ENCODE data around the gene KCNIP1.

KCNIP1 gene

GRCh38 chr5:170636206-170636605 lies 132.4 kb downstream of the KCNIP1 start (continued):
- TF ChIP-seq TSHZ1 (tag by site-specific recombination; IDR thresholded peaks at IDR 0.05; ENCODE audit: borderline replicate concordance), result no peak
- no peak for TF ChIP-seq REPIN1 (tag by site-specific recombination; IDR thresholded peaks at IDR 0.05; ENCODE audit: low read depth)
- no peak for TF ChIP-seq ZNF701 (tag by site-specific recombination; IDR thresholded peaks at IDR 0.05)

GRCh38 chr5:170636801-170637477 lies 133.1 kb downstream of the KCNIP1 start:
- peaks cover 6% of the 10 kb centered on the region for H3K4me1 ChIP-seq (ENCODE audit: control insufficient read depth, insufficient read depth, low read length)
- CTCF ChIA-PET, result interaction anchor here (2.6 kb wide), 2 partner anchors 108 to 703 kb away, joined by 5 to 11 read pairs; no protein-coding TSS in a partner anchor
- no peak overlapping the region for H3K27ac ChIP-seq (ENCODE audit: extremely low read depth, low read depth, low read length)
- H3K9me3 ChIP-seq (ENCODE audit: control insufficient read depth, insufficient read depth, low read depth, low read length), result no peaks in the 10 kb centered on the region
- H3K4me3 ChIP-seq (ENCODE audit: low read depth, low read length), result no peak overlapping the region
- POLR2A ChIA-PET, result no interaction called here
- no peaks in the 10 kb centered on the region for H3K36me3 ChIP-seq (ENCODE audit: control insufficient read depth in 2 of 2, insufficient read depth in 1 of 2, low read length in 2 of 2)
- TF ChIP-seq ZFP41 (tag by site-specific recombination; IDR thresholded peaks at IDR 0.05; ENCODE audit: borderline replicate concordance) (no peak), ZNF639 (tag by site-specific recombination; IDR thresholded peaks at IDR 0.05) (no peak), ZNF514 (tag by site-specific recombination; IDR thresholded peaks at IDR 0.05) (no peak), KLF7 (tag by site-specific recombination; IDR thresholded peaks at IDR 0.05; ENCODE audit: borderline replicate concordance) (no peak), ZNF561 (tag by site-specific recombination; IDR thresholded peaks at IDR 0.05; ENCODE audit: borderline replicate concordance) (no peak), SETDB1 (IDR thresholded peaks at IDR 0.05; ENCODE audit: insufficient read length, low read length) (no peak), ZBTB8A (tag by site-specific recombination; IDR thresholded peaks at IDR 0.05) (no peak), ZNF394 (tag by site-specific recombination; IDR thresholded peaks at IDR 0.05; ENCODE audit: borderline replicate concordance) (no peak), ZBTB6 (tag by site-specific recombination; IDR thresholded peaks at IDR 0.05) (no peak)

GRCh38 chr5:170638051-170638450 lies 134.2 kb downstream of the KCNIP1 start:
- Histone ChIP-seq H3K36me3 (ENCODE audit: control insufficient read depth in 2 of 2, insufficient read depth in 1 of 2, low read length in 2 of 2) (no peaks in the 10 kb centered on the region), H3K27ac (ENCODE audit: extremely low read depth, low read depth, low read length) (no peak overlapping the region), H3K4me1 (ENCODE audit: control insufficient read depth, insufficient read depth, low read length) (peaks cover 6% of the 10 kb centered on the region), H3K9me3 (ENCODE audit: control insufficient read depth, insufficient read depth, low read depth, low read length) (no peaks in the 10 kb centered on the region), H3K4me3 (ENCODE audit: low read depth, low read length) (no peak overlapping the region)
- ChIA-PET POLR2A (no interaction called here), CTCF (interaction anchor here (0.5 to 3.9 kb wide), 27 partner anchors 11 to 1234 kb away, joined by 3 to 74 read pairs (median 4); no protein-coding TSS in a partner anchor)
- TF ChIP-seq ZNF335 (tag by site-specific recombination; conservative IDR thresholded peaks at IDR 0.05), result no peak
- TF ChIP-seq TSHZ1 (tag by site-specific recombination; IDR thresholded peaks at IDR 0.05; ENCODE audit: borderline replicate concordance), result no peak
- no peak for TF ChIP-seq ZNF518A (tag by site-specific recombination; conservative IDR thresholded peaks at IDR 0.05; ENCODE audit: low read depth)
- TF ChIP-seq ZNF248 (tag by site-specific recombination; IDR thresholded peaks at IDR 0.05), result no peak
- no peak for TF ChIP-seq ZNF776 (tag by site-specific recombination; IDR thresholded peaks at IDR 0.05; ENCODE audit: borderline replicate concordance)
- TF ChIP-seq ZNF701 (tag by site-specific recombination; IDR thresholded peaks at IDR 0.05), result no peak

Measured in HEK293 (cell line).